HEK293 (cell line): Measurements from ENCODE around the gene MTMR10.

Experiments
- CTCF ChIP-seq: fragments of 450-650 bp; formaldehyde crosslinking; IDR thresholded peaks from 2 replicates; pipeline ENCODE4 v1.5.1; 2016; ENCODE audit warnings: missing biosample characterization, missing genetic modification characterization
- ELK4 ChIP-seq: IDR thresholded peaks from 2 replicates; pipeline ENCODE4 v1.6.1; 2011; ENCODE audit warnings: mild to moderate bottlenecking, low read depth, low read length, borderline replicate concordance
- MYNN ChIP-seq: fragments of 450-650 bp; formaldehyde crosslinking; IDR thresholded peaks from 2 replicates; pipeline ENCODE4 v1.5.1; 2016; ENCODE audit warnings: missing biosample characterization, missing genetic modification characterization, borderline replicate concordance
- MZF1 ChIP-seq: fragments of 450-650 bp; formaldehyde crosslinking; IDR thresholded peaks from 2 replicates; pipeline ENCODE4 v1.5.1; 2017; ENCODE audit warnings: missing biosample characterization, missing genetic modification characterization, borderline replicate concordance
- PATZ1 ChIP-seq: fragments of 450-650 bp; formaldehyde crosslinking; IDR thresholded peaks from 2 replicates; pipeline ENCODE4 v1.5.1; 2016; ENCODE audit warnings: missing biosample characterization, missing genetic modification characterization
- YY1 ChIP-seq: fragments of 450-650 bp; formaldehyde crosslinking; IDR thresholded peaks from 2 replicates; pipeline ENCODE4 v1.5.1; 2018; ENCODE audit warnings: missing biosample characterization, missing genetic modification characterization
- ZBTB8A ChIP-seq: fragments of 450-650 bp; formaldehyde crosslinking; IDR thresholded peaks from 2 replicates; pipeline ENCODE4 v1.5.1; 2016; ENCODE audit warnings: missing biosample characterization, missing genetic modification characterization
- ZNF146 ChIP-seq: fragments of 450-650 bp; formaldehyde crosslinking; IDR thresholded peaks from 2 replicates; pipeline ENCODE4 v1.5.1; 2016; ENCODE audit warnings: missing biosample characterization, missing genetic modification characterization
- ZNF175 ChIP-seq: fragments of 450-650 bp; formaldehyde crosslinking; IDR thresholded peaks from 2 replicates; pipeline ENCODE4 v1.5.1; 2016; ENCODE audit warnings: missing biosample characterization, missing genetic modification characterization
- ZNF184 ChIP-seq: fragments of 450-650 bp; IDR thresholded peaks from 2 replicates; pipeline ENCODE4 v1.5.1; 2018; ENCODE audit warnings: missing biosample characterization, mild to moderate bottlenecking, missing genetic modification characterization
- ZNF335 ChIP-seq: fragments of 450-650 bp; formaldehyde crosslinking; conservative IDR thresholded peaks from 2 replicates; pipeline ENCODE4 v1.5.1; 2016; ENCODE audit warnings: missing biosample characterization, missing genetic modification characterization
- ZNF629 ChIP-seq: fragments of 450-650 bp; formaldehyde crosslinking; IDR thresholded peaks from 2 replicates; pipeline ENCODE4 v1.5.1; 2017; ENCODE audit warnings: missing biosample characterization, missing genetic modification characterization

- TF ChIP-seq ZNF175 (tag by site-specific recombination) (no peak), ELK4 (no peak), CTCF (tag by site-specific recombination) (no peak), PATZ1 (tag by site-specific recombination) (no peak), YY1 (tag by site-specific recombination) (no peak), ZNF184 (tag by site-specific recombination) (no peak), ZNF629 (tag by site-specific recombination) (no peak), ZNF335 (tag by site-specific recombination) (no peak), MYNN (no peak), ZNF146 (tag by site-specific recombination) (no peak), ZBTB8A (tag by site-specific recombination) (no peak), MZF1 (tag by site-specific recombination) (no peak)
Measured at GRCh38 chr15:31020542-31020941, 29.1 kb upstream of the MTMR10 start.
